HG03439 (cell line): Measurements from ENCODE around the gene TLCD5.

Experiments
- ATAC-seq: cut with Tn5 transposase; IDR thresholded peaks from one replicate; pipeline ENCODE4 v1.9.1; 2021; ENCODE audit warnings: mild to moderate bottlenecking, moderate library complexity; ENCODE audit not compliant: unreplicated experiment

Gene TLCD5

DNA sequence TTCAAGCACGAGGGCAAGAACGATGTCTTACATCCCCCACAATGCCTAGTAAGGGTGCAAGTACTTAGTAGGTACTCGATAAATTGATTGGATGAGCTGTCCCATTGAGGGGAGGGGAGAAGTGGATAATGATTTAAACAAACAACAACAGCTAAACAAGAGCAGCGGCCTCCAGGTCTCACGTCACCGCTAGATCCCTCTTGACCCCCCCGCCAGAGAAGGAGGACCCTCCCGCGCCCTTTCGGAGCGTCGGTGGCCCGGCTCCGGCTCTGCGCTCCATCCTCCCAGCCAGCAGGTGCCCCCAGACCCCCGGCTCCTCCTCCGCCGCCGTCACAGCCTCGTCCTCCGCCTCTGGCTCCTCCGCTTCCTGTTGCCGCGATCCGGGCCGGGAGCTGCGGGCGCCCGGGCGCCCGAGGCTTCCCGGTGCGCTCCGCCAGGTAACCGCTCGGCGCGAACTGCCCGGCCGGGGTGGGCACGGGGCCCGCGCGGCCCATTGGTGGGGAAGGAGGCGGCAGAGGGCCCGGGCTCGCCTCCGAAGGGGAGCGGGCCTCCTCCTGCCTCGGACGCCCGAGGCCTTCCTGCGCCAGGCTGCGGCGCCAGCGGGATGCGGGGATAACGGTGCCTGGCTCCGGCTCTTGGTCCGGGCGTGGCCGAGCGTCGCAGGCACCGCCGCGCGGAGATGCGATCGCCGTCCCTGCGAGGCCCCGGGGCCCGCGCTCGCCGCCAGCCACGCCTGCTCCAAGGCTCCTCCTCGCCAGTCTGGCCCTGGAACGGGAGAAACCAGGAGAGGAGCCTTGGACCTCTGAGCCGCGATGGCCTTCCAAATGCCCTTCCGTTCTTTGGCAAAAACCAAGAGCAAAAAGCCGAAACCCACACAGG, at the start of gene TLCD5:
TSS of gene TLCD5 (plus strand) at position 368 of the 879 bp plus-strand sequence. CDS start 2,143 bp downstream, outside the sequence.
- no peak for ATAC-seq

DNA sequence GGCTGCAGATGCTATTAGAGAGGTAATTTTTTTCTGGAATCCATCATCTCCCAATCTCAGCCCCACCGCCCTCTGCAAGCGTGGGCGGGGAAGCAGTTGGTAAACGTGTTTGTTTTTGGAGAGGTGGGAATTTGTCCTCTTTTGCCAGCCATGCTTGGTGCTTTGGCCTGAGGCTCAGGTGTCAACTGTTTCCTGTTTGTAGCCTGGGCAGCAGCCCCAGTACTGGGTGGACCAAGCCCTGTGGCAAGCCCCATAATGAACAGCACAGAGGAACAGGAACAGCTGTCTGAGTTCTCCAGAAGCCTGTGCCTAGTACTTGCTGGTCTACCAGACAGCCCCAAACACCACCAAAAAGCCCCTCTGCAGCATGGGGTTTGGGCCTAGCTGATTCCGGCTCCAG, 45.6 kb upstream of the TLCD5 start:
- ATAC-seq, result no peak

DNA sequence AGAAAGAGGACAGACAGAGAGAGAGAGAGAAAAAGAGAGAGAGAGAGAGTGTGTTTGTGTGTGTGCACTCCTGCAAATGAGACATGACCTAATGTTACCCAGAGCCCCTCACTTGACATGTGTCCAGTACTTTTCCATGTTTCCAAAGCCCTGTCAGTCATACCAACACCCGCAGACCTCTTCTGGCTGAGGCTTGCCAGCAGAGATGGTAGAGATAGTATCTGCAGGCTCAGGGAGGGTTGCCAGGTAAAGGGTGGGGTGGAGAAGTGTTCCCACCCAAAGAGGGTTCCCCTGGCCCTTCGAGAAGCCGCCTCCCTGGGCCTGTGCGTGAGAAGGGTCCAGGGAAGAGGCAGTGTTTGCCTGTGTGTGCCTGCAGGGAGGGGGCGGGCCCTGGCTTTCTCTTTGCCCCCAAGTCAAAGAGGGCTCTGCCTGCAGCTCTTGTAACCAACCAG, 44.5 kb upstream of the TLCD5 start:
- no peak for ATAC-seq

DNA sequence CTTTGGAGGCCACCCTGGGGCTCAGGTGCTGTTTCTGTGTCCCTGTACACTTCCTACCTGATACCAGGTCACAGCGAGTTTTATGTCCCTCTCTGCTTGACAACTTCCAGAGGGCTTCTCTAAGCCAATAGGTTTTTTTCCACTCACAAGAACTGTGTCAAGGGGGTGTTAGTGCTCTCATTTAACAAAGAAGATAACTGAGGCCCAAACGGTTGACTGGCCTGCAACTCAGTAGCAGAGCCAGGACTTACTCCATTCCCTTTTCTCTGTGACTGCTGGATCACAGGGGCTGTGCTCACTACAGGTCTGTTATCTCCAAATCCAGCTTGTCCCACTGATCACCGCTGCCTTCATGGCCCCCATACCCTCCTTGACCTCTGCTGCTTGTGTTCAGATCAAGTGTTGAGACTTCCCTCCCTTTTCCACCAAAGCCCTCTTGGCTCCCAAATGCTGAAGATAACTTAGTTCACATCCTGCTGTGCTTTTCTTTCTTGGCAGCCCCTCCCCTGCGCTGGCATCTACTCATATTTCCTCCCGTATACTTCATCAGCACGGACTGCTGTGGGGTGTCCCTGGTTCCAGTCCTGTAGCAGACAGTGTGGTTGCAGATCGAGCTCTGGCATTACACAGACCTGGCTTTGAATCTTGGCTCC, 43.8 kb upstream of the TLCD5 start:
- ATAC-seq, result no peak

DNA sequence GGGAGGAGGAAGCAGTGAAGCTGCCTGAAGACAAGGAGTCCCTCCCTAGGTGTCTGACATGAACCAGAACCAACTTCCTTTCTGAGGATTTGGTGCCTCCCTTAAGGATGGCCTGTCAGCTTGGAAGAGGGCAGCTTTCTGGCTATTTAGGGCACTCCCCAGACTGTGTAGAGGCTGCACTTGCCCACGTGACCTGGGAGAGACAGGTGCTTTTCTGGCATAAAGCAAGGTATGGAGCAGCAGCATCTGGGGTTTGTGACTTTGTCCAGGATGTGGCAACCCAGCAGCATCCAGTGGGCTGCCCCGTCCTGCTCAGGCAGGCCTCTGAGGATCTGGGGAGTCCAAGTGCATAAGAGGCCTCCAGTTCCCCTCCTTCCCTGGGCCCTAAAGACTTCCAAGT, 42.0 kb upstream of the TLCD5 start:
- ATAC-seq, result no peak

DNA sequence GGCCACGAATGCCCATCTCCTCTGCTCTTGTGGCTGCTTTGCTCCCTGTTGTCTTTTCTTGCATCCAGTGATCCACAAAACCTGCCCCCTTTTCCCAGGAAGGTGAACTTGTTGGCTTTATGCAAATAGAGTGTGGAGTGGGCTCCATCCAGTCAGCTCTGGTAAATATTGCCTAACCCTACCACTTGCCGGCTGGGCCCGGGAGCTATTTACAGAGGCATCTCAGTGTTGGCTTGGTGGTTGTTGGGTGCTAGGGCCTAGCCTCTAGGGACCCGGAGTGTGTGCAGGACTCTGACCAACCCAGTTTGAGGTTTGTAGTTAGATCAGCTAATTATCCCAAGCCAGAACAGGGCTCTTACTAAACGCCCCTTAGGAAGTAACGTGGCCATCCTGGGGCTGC, 40.8 kb upstream of the TLCD5 start:
- ATAC-seq, result no peak

DNA sequence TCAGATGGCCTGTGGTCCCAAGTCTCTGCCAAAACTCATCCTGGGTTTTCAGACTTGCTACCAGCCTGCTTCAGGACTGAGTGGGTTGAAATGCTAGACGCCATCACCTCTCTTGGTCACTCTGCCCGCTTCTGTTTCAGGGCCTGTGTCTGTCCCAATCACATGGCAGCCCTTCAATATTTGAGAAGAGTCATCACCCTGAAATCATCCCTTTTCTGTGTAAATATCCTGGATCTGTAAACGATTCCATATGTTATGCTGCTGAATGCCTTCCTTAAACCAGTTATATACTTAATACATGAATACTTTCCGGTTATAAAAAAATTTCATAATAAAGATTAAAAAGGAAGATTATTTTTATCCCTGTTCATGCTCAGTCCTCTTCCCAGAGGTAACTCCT, 39.8 kb upstream of the TLCD5 start:
- no peak for ATAC-seq

DNA sequence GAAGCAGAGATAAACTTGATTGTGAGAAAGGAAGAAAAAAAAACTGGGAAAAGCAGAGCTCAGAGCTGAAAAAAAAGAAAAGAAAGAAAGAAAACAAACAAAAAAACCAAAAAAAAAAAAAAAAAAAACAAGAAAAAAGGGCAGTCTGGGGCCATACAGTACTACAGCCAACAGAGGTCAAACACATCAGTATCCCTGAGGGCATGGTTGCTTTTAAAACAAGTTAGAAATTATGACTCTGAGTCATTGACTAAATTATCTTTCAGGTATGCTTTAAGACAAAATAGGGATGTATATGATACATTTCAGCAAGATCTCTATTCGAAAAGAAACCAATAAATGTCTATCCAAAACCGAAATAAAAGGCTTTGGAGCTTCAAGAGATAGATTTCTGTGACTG, 37.1 kb upstream of the TLCD5 start:
- ATAC-seq, result no peak

DNA sequence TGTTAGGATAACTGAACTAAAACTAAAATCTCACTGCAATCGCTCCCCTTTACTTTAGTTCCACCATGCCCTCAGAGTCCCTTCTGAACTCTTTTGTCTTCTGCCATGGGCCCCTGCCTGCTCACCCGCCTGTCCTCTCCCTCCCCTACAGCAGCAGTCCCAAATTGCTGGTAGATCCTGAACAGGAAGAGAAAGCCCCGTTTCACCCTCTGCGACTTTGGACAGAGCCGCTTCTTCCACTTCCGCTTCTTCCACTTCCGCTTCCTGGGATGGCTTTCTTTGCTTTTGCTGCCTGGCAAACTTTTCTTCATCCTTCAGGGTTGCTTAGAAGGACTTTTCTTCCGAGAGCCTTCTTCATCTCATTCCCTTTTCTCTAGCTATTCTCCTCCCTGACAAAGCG, 35.7 kb upstream of the TLCD5 start:
- ATAC-seq, result no peak

DNA sequence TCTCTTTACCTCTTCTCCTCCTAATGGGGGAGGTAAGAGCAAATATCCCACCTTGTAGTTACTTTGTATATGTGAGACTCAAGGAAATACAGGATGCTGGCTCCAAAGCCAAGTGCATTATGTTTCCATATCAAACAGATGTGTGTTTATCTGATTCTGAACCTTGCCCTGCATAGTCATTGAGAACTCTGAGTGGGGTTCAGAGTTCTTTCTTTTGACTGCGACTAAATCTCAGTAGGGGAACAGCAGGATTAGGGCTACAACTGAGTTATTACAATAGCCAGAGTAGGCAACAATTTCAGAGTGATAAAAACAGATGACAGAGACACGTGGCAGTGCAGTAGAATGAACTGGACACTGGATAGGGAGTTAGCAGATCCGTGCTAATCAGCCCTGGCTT, 34.1 kb upstream of the TLCD5 start:
- no peak for ATAC-seq

DNA sequence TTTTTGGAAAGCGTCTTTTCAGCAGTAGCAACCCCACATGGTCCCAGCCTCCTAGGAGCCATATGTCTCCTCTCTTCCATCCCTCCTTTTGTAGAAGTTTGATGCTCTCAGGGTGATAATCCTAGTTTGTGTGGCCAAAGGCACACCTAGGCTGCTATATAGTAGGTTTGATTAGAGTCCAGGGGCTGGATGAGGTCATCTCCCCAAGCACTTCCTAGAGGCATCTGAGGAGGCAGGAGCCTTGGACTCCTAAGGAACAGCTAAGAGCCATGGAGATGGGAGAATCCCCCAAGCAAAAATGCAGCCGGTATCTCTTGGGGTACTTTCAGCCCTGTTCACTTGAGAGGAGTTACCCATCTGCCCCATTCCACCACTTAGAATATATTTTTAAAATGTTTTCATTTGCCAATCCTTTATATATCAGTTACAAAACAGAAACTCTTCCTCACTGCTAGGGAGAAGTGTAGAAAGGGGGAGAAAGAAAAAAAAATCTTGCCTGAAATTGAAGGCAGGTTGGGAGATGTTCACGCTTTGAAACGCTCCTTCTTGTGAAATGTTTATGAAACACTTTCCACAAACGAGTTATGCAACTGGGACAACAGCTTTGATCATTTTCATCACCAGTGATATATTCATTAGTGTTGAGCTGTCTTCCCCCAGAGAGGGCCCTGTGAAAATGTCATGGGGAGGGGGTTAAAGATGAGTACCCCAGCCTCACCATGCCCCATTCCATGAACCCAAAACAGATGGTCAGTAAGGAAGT, 31.9 kb upstream of the TLCD5 start:
- no peak for ATAC-seq

DNA sequence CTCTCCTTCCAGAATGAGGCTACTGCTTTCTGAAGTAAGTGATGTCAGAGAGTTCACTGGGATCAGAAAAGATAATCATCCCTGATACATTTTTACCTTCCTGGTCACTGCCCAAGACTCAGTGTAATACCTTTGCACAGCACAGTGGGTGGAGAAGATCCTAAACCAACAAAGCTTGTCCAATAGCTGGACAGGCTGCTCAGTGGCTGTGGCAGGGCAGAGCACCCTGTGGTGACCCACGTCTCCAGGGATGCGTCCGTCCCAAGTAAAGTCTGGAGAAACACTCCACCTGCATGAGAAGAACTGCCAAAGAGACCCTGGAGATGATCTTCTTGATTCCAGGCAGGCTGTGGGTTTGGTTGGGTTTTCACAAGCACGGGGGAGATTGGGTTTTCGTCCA, 31.0 kb upstream of the TLCD5 start:
- ATAC-seq, result no peak

DNA sequence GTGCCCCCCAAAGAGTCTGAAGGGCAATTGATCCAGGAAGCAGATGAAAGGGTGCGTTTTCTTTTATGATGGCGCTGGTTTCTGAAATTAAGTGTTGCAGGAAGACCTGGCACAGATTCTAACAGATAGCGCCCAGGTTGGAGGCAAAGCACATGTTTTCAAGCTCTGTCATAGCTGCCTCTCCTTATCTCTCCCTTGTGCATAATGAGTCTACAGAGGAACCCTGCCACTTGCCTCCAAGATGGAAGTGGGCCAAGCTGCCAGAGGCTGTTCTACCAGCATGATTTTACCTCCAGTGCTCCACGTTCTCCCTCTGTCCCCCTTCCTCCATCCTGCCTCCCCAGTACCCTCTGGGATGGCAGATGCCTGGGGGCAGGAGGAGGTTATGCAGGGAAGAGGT, 30.0 kb upstream of the TLCD5 start:
- no peak for ATAC-seq

DNA sequence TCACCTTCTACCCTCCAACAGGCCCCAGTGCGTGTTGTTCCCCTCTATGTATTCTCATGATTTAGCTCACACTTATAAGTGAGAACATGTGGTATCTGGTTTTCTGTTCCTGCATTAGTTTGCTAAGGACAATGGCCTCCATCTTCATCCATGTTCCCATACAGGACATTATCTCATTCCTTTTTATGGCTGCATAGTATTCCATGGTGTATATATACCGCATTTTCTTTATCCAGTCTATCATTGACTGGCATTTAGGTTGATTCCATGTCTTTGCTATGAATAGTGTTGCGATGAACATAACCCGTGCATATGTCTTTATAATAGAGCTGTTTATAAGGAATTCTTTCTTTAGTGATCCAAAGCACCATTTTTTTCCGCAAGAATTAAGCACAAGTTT, 28.5 kb upstream of the TLCD5 start:
- no peak for ATAC-seq

DNA sequence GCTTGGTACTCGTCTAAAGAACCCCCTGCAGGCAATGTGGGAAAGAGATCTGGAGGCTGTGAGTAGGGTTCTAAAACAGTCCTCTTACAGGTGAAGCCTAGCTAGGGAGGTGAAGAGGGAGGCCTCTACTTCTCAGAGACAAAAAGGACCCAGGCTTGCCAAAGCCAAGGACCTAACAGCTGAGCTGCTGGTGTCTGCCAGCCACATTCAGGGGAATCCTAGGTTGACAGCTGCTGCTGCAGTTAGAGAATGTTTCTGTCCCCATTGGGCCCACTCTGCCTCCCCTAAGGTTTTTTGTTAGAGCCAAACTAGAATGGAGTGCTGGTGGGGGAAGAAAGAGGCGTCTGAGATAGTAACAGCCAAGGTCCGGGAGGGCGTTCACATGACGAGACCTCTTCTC, 26.6 kb upstream of the TLCD5 start:
- no peak for ATAC-seq

DNA sequence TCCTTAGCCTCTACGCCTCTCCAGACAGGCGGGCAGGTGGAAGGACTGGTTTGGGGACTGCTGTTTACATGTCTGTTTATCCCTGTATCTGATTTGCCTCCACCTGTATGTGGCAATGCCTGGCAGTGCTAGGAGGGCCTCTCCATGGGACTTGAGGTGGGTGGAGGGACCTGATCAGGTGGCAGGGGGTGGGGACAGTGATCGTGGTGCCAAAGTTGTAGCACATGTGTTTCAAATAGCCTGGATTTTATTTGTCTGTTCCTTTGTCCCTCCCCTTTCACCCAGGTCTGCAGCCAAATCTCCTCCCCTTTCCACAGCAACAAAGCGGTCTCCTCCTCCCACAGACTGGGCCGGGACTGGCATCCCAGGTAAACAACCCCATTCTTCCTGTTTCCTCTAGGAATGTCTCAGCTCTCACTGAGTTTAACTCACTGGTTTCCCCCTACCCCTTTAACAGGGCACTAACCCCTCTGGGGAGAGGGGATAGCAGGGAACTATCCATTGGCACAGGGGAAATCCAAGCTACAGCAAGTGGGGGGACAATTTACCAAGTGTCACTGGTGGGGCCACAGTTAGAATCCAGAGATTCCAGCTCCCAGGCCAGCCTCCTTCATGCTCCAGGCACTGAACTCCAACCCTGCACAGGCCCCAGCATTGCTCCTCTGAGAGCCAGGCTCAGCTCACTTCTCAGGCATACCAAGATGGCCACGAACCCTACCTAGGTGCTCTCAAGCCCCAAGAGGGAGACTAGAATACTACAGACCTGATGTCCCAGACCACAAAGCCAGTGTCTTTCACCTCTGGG, 22.9 kb upstream of the TLCD5 start:
- no peak for ATAC-seq

DNA sequence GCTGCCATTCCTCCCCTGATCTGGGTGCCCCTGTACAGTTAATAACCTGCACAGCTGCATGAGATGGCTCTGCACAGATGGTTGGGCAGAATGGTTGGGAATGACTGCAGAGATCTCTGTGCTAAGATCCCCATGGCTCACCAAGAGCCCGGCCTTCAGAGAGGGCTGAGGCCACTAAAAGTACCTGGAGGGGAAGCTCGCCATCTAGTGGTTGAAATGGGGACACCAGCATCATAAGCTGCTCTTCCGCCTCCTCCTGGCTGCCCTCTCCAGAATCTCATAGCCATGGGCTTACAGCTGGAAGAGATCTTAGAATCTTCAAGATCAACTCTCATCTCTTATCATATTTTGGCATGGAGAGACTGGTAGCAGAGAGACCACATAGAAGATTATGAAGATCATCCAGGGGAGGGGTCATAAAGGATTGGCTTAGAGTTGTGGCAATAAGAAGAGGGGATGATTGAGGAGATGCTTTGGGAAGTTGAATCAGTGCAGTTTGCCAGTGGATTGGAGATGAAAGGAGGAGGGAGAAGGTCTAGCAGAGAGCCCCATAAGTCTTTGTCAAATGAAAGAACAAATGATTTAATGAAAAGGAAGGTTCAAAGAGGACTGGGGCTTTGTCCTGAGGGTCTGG, 22.0 kb upstream of the TLCD5 start:
- ATAC-seq, result no peak

DNA sequence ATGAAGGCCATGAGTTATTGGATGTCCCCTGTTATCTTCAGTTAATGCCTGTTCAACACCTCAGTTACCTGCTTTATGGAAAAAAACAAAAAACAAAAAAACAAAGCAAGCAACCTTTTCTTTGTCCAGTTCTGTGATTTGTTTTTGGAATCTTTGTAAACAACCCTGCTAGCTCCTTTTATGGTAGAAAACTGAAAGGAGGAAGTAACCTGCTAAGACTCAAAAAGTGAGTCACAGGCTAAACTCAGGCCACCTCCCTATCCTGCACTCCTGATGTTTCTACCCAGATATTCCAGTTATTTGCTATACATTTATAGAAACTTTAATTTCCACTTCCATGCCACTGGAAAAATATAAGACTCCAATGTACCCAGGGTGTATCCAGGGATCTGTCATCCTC, 20.6 kb upstream of the TLCD5 start:
- ATAC-seq, result no peak

DNA sequence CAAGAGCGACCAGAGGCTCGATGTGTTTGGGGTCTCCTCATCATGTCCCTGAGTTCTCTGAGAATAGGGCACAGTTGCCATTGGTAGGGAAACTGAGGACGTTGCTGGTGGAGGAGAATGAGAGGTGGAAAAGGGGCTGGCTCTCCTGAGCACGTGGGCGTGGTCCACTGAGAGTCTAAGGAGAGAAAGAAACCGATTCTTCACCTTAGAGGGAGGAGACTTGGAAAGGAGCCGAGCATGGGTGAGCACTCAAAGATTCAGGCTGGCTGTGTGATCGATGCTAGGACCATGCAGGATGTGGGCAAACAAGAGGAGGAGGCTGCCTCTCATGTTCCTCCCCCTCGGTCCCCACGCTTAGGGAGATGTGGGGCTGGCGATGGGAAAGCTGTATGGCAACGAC, 19.8 kb upstream of the TLCD5 start:
- no peak for ATAC-seq

DNA sequence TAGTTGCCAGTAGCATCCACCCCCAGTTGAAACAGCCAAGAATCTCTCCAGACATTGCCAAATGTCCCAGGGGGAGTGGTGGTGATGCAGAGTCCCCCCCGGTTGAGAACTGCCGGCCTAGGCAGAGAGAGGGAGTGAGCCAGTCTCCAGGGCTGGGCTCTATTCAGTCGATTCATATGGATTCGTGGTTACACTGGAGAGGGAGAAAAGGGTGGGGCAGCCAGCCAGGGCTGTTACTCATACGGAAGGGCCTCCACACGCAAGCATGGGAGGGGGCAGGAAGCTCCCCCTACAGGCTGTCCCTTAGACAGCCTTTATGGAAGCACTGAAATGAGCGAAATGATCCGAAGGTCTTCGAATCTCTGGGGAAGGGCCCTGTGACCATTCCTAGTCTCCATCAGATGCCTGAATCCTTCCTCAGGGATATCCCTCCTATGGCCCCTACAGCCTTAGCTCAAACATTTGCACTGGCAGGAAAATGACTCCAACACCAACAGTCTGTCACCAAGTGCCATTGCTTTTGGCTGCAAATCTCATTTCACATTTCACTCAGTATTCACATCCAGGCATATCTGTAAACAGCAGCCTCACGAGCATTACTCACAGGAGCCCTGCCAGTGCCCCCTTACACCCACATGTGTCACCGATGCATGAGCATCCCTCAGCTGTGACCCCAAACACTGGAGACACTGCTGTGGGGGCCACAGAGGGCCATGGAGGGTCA, 18.4 kb upstream of the TLCD5 start:
- ATAC-seq, result no peak
